Hematopoietic multipotent progenitor cell treated with erythropoietin and hydrocortisone succinate and interleukin-3 and kit ligand, for 15 days (in vitro differentiated cells): ENCODE results near the gene AFF2.
"Not testable (repeated sequence)": the region's sequence is repeated elsewhere in the genome, so short reads cannot be mapped to it uniquely, and the experiment has no call there.

Source experiments
- DNase-seq: peaks from one replicate; pipeline ENCODE4 v3.0.0-alpha.2; 2015; ENCODE audit warnings: low spot score

AFF2 gene

GRCh38 chrX:148643460-148643859 lies 143.0 kb downstream of the AFF2 start:
- DNase-seq, result no peak

DNA sequence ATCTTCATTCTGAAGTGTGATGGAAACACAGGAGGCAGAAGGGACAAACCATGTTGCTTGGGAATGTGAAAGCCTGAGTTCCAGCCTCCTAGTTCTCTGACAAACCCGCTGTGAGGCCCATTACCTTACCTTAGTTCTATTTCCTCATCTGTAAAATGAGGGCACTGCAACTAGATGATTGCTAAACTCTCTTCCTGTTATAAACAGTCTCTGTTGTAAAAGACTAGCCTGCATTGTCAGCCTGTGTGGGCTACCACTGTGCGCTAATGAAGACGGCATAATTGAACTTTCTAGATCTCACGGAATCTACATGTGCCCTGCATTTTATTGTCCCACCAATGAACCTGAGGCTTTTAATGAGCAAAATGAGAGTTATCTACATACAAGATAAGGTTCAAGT lies 147.2 kb downstream of the AFF2 start:
- no peak for DNase-seq

DNA sequence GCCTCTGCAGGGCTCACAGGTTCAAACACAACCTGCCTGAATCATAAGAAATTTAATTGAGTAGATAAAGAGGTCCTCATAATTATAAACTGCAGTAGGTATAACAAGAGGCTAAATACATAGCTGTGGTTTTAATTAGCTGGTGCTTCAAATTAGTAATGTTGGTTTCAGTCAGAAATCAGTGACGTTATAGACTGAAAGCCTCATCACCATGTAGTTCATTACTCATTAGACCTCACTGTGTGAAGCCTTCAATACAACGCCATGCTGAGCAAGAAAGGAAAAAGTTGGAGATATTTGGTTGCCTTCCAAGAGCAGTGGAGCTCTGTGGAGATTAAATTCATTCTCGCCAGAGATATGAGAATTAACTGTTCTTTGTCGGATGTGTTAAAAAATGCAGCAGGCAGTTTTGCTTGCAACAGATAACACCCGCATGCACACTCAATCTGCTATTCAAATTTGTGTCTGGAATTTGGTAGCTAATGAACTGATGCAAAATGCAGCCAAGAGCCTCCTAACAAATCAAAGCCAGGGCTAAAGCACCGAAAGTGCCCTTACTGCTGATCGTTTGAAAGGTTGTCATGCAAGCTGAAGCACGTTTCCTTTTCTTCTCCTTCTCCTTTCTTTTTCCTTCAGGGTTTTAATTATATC lies 148.9 kb downstream of the AFF2 start:
- DNase-seq, result no peak

DNA sequence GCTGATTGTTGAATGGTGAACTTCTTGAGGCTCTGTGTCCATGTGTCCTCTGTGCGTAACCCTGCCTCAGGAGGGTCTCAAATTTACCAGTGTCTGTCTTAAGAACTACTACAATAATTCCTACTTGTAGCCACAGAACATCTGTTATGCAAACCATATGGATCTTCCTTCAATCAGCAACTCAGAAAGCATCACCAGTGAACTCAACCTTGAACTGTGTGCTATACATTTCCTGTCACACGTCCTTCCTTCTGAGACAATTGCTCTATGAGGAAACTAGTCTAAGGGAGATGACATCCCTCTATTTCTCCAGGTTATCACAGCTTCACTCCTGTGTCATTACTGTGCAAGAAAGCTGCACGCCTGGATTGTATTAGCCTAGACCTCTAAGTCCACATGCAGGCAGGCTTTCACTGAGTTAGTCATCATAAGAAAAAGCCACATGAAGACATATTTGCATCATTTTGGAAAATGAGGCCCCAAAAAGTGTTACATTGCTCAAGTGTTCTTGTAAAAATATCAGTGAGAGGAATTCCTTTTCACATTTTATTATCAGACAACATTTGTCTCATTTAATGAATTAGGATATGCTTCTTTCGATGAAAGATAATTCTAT lies 157.8 kb downstream of the AFF2 start:
- no peak for DNase-seq

DNA sequence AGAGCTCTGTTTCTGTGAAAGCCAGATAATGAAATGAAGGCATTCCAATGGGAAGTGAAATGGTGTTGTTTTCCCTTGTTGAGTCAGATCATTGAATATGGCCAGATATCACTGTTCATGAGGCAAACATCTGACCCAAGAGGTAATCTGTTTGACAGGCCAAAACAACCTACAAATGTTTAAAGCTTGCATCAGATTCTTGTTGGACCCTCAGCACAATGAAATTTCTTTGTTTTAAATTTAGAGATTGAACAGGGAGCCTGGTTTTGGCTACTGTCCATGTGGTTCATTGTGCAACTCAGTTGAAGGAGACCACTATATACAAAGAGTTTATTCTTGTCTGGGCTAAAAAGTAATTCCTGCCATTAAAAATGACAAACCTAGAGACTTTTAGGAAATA lies 159.1 kb downstream of the AFF2 start:
- DNase-seq, result no peak

- DNase-seq, result no peak
Measured at GRCh38 chrX:148661035-148661434, 160.6 kb downstream of the AFF2 start.

DNA sequence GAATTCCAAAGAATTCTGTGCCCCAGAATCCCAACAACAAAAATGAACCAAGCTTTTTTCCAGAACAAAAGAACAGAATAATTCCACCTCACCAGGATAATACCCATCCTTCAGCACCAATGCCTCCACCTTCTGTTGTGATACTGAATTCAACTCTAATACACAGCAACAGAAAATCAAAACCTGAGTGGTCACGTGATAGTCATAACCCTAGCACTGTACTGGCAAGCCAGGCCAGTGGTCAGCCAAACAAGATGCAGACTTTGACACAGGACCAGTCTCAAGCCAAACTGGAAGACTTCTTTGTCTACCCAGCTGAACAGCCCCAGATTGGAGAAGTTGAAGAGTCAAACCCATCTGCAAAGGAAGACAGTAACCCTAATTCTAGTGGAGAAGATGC lies 161.6 kb downstream of the AFF2 start:
- DNase-seq, result no peak

GRCh38 chrX:148664171-148664570 lies 163.8 kb downstream of the AFF2 start:
- no peak for DNase-seq

GRCh38 chrX:148664995-148665394 lies 164.6 kb downstream of the AFF2 start:
- DNase-seq, result no peak

GRCh38 chrX:148669175-148669574 lies 168.8 kb downstream of the AFF2 start:
- not testable (repeated sequence) for DNase-seq

GRCh38 chrX:148670277-148670676 lies 169.9 kb downstream of the AFF2 start:
- no peak for DNase-seq

DNA sequence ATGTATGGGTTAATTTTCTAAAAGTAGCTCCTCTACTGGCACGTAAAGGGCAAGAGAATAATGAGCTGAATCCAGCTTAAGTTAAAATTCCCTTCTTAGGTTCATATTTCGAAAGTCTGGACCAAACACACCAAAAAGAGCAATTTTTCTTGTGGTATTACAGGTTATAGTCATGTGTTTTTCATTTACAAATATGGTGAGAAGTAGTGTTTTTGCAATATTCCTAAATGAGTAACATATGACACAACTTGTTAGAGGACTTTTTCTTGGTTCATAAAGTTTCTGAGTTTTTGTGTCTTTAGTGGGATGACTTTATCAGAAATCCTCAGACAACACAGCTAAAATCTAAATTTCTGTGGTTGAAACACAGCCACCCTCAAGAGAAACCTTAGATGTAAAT lies 172.1 kb downstream of the AFF2 start:
- no peak for DNase-seq

GRCh38 chrX:148681605-148682004 lies 181.2 kb downstream of the AFF2 start:
- no peak for DNase-seq

GRCh38 chrX:148682206-148682605 lies 181.8 kb downstream of the AFF2 start:
- no peak for DNase-seq

DNA sequence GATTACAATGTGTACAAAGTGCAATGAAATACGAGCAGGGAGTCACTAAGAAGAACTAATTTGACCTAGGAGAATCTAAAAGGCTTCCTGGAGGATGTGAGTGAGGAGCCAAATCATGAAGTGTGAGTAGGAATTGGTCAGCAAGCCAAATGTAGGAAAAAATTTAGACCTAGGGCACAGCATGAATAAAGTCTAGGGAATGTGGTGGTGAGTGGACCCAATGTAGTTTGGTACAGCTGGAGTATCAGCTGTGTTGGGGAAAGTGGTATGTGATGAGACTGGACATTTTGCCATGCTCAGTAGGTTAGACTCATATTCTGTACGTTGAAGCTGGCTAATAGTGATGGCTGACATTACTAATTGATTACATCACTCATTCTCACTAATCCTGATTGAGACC lies 191.0 kb downstream of the AFF2 start:
- DNase-seq, result no peak

DNA sequence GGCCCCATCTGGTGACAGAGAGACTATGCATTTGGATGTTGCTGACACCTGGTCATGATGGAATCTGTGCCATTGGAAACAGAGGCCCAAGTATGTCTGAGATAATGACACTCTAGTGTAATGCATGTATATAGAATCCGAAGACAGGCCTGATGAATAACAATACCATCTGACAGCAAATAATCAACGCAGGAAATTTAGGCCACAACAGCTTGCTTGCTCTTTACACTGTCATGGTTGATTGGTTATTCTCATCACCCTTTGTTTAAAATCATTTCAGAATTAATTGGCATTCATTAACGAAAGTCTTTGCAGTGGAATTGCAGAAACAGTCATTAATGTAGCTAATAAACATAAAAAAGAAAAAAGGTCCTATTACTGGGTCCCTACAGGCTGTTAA lies 194.8 kb downstream of the AFF2 start:
- DNase-seq, result no peak

DNA sequence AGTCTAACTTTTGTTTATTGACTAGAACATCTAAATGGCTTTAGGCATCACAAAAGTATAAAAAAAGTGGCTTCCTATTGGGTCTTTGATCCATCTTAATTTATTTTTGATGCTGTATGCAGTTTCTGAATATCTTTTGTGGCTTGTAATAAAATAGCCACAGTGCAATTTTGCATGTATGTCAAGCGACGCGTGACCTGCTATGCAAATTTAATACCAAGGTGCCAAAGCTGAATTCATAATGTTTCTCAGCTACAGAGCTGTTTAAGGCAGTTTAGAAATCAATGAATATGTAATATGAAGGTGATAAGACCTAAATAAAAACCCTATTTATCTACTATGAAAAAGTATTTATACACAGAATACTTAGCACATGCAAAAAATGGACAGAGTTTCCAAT lies 197.8 kb downstream of the AFF2 start:
- DNase-seq, result no peak

DNA sequence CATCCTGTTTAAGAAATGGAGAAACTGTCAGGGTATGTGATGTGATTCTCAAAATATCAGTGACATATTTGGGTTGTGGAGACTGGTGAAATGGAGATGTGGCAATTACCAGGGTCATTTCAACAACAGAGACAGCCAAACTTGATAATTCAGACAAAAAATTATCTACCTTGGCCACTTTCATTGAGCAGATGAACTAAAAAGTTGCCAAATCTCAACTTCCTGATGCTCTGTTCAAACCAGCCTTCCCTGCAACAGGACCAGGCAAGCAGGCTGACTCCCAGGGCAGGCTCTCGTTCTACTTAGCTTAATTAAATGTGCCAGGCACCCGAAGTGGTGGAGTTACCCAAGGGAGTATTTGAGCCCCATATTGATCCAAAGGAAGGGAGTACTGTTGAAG lies 199.6 kb downstream of the AFF2 start:
- no peak for DNase-seq

GRCh38 chrX:148713981-148714380 lies 213.6 kb downstream of the AFF2 start:
- DNase-seq, result no peak

GRCh38 chrX:148715361-148715760 lies 214.9 kb downstream of the AFF2 start:
- DNase-seq, result no peak

GRCh38 chrX:148722966-148723365 lies 222.5 kb downstream of the AFF2 start:
- DNase-seq, result no peak

- no peak for DNase-seq
Measured at GRCh38 chrX:148723551-148723950, 223.1 kb downstream of the AFF2 start.

- DNase-seq, result no peak
Measured at GRCh38 chrX:148728901-148729300, 228.5 kb downstream of the AFF2 start.

GRCh38 chrX:148732743-148733142 lies 232.3 kb downstream of the AFF2 start:
- DNase-seq, result no peak
